Astrocyte (in vitro differentiated cells and primary cell): ENCODE results near the gene ANKRD11. TPM values are rescaled to one million over a fixed set of nuclear protein-coding genes. Genes with fewer than 3 reads are reported as not detected.

ENCODE experiments used
- DNase-seq: peaks from one replicate; pipeline ENCODE4 v3.0.0-alpha.2; 2010; ENCODE audit warnings: low read depth
- FAIRE-seq: peaks from 2 replicates; lab custom pipeline; 2011; peaks lifted over from hg19 to GRCh38; lab: Jason Lieb, UNC
- H2AFZ ChIP-seq: 2 replicates; pipeline ENCODE4 v1.6.0; 2012; ENCODE audit warnings: low read depth, low read length, inconsistent platforms
- H3K27ac ChIP-seq: 2 replicates; pipeline ENCODE4 v1.5.1; 2011; ENCODE audit warnings: low read depth, low read length, inconsistent platforms
- H3K27me3 ChIP-seq: 2 replicates; pipeline ENCODE4 v1.6.0; 2011; ENCODE audit warnings: low read length, inconsistent platforms; ENCODE audit not compliant: insufficient read depth
- H3K36me3 ChIP-seq: 2 replicates; pipeline ENCODE4 v1.5.1; 2011; ENCODE audit warnings: low read length, inconsistent platforms; ENCODE audit not compliant: insufficient read depth
- H3K4me1 ChIP-seq: 2 replicates; pipeline ENCODE4 v1.5.1; 2011; ENCODE audit warnings: low read length, inconsistent platforms; ENCODE audit not compliant: insufficient read depth
- H3K4me2 ChIP-seq: 2 replicates; pipeline ENCODE4 v1.6.0; 2012; ENCODE audit warnings: low read length, inconsistent platforms
- H3K4me3 ChIP-seq: 2 replicates; pipeline ENCODE4 v1.5.1; 2011; ENCODE audit warnings: low read depth, mild to moderate bottlenecking, low read length, inconsistent platforms; ENCODE audit not compliant: insufficient read depth
- H3K79me2 ChIP-seq: 2 replicates; pipeline ENCODE4 v1.6.0; 2012; ENCODE audit warnings: mild to moderate bottlenecking, low read length, inconsistent platforms; ENCODE audit not compliant: insufficient read depth
- H3K9ac ChIP-seq: 2 replicates; pipeline ENCODE4 v1.6.0; 2012; ENCODE audit warnings: mild to moderate bottlenecking, low read length, inconsistent platforms
- H3K9me3 ChIP-seq: 2 replicates; pipeline ENCODE4 v1.5.1; 2012; ENCODE audit warnings: low read depth, mild to moderate bottlenecking, low read length, inconsistent platforms; ENCODE audit not compliant: insufficient read depth
- H4K20me1 ChIP-seq: 2 replicates; pipeline ENCODE4 v1.6.0; 2012; ENCODE audit warnings: low read length, inconsistent platforms; ENCODE audit not compliant: insufficient read depth
- H3K27ac Mint-ChIP-seq: one replicate; pipeline ENCODE4 v1.8.0; 2021; ENCODE audit warnings: mild to moderate bottlenecking, mixed read lengths; ENCODE audit not compliant: unreplicated experiment
- H3K27me3 Mint-ChIP-seq: one replicate; pipeline ENCODE4 v1.8.0; 2021; ENCODE audit warnings: low read depth, mixed read lengths; ENCODE audit not compliant: unreplicated experiment
- H3K36me3 Mint-ChIP-seq: one replicate; pipeline ENCODE4 v1.8.0; 2021; ENCODE audit warnings: low read depth, mixed read lengths; ENCODE audit not compliant: unreplicated experiment
- H3K4me1 Mint-ChIP-seq: one replicate; pipeline ENCODE4 v1.8.0; 2021; ENCODE audit warnings: low read depth, mixed read lengths; ENCODE audit not compliant: unreplicated experiment
- H3K4me3 Mint-ChIP-seq: one replicate; pipeline ENCODE4 v1.8.0; 2021; ENCODE audit warnings: mild to moderate bottlenecking, moderate library complexity, mixed read lengths; ENCODE audit not compliant: unreplicated experiment
- H3K9me3 Mint-ChIP-seq: one replicate; pipeline ENCODE4 v1.8.0; 2021; ENCODE audit warnings: mild to moderate bottlenecking, mixed read lengths; ENCODE audit not compliant: unreplicated experiment
- EZH2 ChIP-seq: IDR thresholded peaks from 2 replicates; pipeline ENCODE4 v1.6.1; 2012; ENCODE audit warnings: mild to moderate bottlenecking, low read length, inconsistent platforms; ENCODE audit not compliant: insufficient read depth
- total RNA-seq: library from RNA; stranded (reverse); gene quantifications from 2 replicates; pipeline ENCODE4 v1.2.1, GENCODE V29; 2021
- TF ChIP-seq, protein P1 (sequence below): IDR thresholded peaks from 2 replicates; pipeline ENCODE4 v1.5.1; 2011; ENCODE audit warnings: low read depth, mild to moderate bottlenecking, inconsistent platforms, low read length, moderate library complexity; ENCODE audit not compliant: insufficient read depth

ANKRD11 gene
- total RNA-seq, 1 donor from 2014 or later: 213 TPM

GRCh38 chr16:89519881-89520280, 29.5 kb upstream of the ANKRD11 start:
- no peak overlapping the region for H3K4me3 ChIP-seq
- H3K4me2 ChIP-seq: no peak overlapping the region
- no peaks in the 10 kb centered on the region for H3K27me3 ChIP-seq
- FAIRE-seq: no peak
- H2AFZ ChIP-seq: no peak overlapping the region
- Mint-ChIP-seq H3K9me3 (no peaks in the 10 kb centered on the region), H3K36me3 (peaks cover 24% of the 10 kb centered on the region), H3K27ac (peak overlapping the region; percentile 62), H3K27me3 (no peaks in the 10 kb centered on the region), H3K4me1 (no peaks in the 10 kb centered on the region), H3K4me3 (no peak overlapping the region)
- DNase-seq: no peak
- peaks cover 50% of the 10 kb centered on the region for H3K36me3 ChIP-seq
- no peaks in the 10 kb centered on the region for H3K9me3 ChIP-seq
- H4K20me1 ChIP-seq: peaks cover 77% of the 10 kb centered on the region
- no peak for TF ChIP-seq EZH2
- TF ChIP-seq, protein P1, sequence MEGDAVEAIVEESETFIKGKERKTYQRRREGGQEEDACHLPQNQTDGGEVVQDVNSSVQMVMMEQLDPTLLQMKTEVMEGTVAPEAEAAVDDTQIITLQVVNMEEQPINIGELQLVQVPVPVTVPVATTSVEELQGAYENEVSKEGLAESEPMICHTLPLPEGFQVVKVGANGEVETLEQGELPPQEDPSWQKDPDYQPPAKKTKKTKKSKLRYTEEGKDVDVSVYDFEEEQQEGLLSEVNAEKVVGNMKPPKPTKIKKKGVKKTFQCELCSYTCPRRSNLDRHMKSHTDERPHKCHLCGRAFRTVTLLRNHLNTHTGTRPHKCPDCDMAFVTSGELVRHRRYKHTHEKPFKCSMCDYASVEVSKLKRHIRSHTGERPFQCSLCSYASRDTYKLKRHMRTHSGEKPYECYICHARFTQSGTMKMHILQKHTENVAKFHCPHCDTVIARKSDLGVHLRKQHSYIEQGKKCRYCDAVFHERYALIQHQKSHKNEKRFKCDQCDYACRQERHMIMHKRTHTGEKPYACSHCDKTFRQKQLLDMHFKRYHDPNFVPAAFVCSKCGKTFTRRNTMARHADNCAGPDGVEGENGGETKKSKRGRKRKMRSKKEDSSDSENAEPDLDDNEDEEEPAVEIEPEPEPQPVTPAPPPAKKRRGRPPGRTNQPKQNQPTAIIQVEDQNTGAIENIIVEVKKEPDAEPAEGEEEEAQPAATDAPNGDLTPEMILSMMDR: no peak
- H3K27ac ChIP-seq: no peak overlapping the region
- no peak overlapping the region for H3K9ac ChIP-seq
- H3K79me2 ChIP-seq: peaks cover 88% of the 10 kb centered on the region
- H3K4me1 ChIP-seq: no peaks in the 10 kb centered on the region

DNA sequence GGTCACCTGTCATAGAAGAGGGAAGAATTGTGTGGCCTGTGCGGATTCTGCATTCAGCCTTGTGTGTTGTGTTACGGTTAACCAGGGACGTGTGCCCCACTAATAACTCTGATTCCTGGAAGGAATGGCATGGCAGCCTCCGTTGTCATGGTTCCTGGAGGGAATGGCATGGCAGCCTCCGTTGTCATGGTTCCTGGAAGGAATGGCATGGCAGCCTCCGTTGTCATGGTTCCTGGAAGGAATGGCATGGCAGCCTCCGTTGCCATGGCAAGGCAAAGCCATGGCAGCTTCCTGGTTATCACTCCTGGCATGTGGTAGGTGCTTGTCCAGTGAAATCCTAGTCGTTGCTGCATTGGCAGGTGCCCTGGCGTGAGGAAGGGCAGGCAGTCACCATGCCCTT, 26.8 kb upstream of the ANKRD11 start:
- H3K36me3 Mint-ChIP-seq: peaks cover 23% of the 10 kb centered on the region

DNA sequence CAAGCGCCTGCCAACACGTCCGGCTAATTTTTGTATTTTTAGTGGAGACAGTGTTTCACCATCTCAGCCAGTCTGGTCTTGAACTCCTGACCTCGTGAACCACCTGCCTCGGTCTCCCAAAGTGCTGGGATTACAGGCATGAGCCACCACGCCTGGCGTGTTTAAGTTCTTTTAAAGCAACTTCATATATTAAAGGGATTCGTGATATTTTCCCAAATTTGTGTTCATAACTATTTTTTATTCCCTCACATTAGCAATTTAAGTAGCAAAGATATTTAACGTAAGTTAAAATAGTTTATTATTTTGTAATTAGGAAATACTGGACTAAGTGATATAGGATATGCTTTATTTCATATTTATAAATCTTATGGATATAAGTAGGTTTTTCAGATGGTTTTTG, 22.1 kb upstream of the ANKRD11 start:
- DNase-seq: no peak
- H3K27me3 Mint-ChIP-seq: no peaks in the 10 kb centered on the region

More for the DNA sequence above, 26.8 kb upstream of the ANKRD11 start:
- Mint-ChIP-seq H3K4me1 (no peaks in the 10 kb centered on the region), H3K9me3 (no peaks in the 10 kb centered on the region), H3K4me3 (no peak overlapping the region), H3K27me3 (no peaks in the 10 kb centered on the region), H3K27ac (no peak overlapping the region)
- Histone ChIP-seq H2AFZ (no peak overlapping the region), H3K79me2 (peaks cover 77% of the 10 kb centered on the region), H3K9ac (no peak overlapping the region), H4K20me1 (peaks cover 56% of the 10 kb centered on the region), H3K27ac (no peak overlapping the region), H3K4me3 (no peak overlapping the region), H3K36me3 (peaks cover 44% of the 10 kb centered on the region), H3K4me2 (no peak overlapping the region), H3K4me1 (no peaks in the 10 kb centered on the region), H3K27me3 (no peaks in the 10 kb centered on the region), H3K9me3 (no peaks in the 10 kb centered on the region)
- FAIRE-seq: no peak
- TF ChIP-seq EZH2: no peak
- TF ChIP-seq, protein P1: no peak
- DNase-seq: no peak

More for the DNA sequence above, 22.1 kb upstream of the ANKRD11 start:
- peaks cover 11% of the 10 kb centered on the region for H3K36me3 Mint-ChIP-seq
- H3K4me2 ChIP-seq: no peak overlapping the region
- peaks cover 9% of the 10 kb centered on the region for H3K4me1 ChIP-seq
- no peak overlapping the region for H3K27ac ChIP-seq
- H3K9ac ChIP-seq: no peak overlapping the region
- no peaks in the 10 kb centered on the region for H3K4me1 Mint-ChIP-seq
- peaks cover 33% of the 10 kb centered on the region for H3K36me3 ChIP-seq
- no peaks in the 10 kb centered on the region for H3K27me3 ChIP-seq
- H3K9me3 Mint-ChIP-seq: no peaks in the 10 kb centered on the region
- H4K20me1 ChIP-seq: peaks cover 40% of the 10 kb centered on the region
- no peak for FAIRE-seq
- no peak overlapping the region for H3K27ac Mint-ChIP-seq
- no peak overlapping the region for H2AFZ ChIP-seq
- TF ChIP-seq, protein P1: no peak
- no peak for TF ChIP-seq EZH2
- peaks cover 73% of the 10 kb centered on the region for H3K79me2 ChIP-seq
- no peaks in the 10 kb centered on the region for H3K9me3 ChIP-seq
- no peak overlapping the region for H3K4me3 ChIP-seq
- H3K4me3 Mint-ChIP-seq: no peak overlapping the region
